Measurements from ENCODE around the gene TET3. TPM values are rescaled to one million over a fixed set of nuclear protein-coding genes. Genes with fewer than 3 reads are reported as not detected.
A peak's percentile ranks its signal among the peaks of the same experiment; 100 is the strongest.

The TET3 gene
- total RNA-seq, 1 donor from 2014 or later = 34.6 TPM

DNA sequence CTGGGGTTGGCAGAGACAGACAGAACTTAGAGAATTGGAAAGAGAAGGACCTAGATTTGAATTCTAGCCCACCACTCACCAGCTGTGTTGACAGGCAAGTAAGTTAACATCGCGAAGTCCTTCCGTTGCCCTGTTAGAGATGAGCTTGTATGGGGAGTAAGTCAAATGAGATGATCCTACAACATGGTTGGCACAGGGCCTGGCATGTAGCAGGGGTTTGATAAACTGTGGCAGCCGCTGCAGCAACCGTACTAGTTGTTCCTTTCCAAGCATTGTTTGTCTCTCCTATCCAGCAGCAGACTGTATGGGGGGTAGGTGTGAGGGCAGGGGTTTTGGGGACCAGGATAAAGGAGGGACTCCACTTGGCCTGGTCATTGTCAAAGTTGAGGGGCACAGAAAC lies 16.0 kb downstream of the TET3 start:
- H3K9me3 Mint-ChIP-seq = no peaks in the 10 kb centered on the region
- no peaks in the 10 kb centered on the region for H3K27me3 Mint-ChIP-seq
- TF ChIP-seq, protein P1, sequence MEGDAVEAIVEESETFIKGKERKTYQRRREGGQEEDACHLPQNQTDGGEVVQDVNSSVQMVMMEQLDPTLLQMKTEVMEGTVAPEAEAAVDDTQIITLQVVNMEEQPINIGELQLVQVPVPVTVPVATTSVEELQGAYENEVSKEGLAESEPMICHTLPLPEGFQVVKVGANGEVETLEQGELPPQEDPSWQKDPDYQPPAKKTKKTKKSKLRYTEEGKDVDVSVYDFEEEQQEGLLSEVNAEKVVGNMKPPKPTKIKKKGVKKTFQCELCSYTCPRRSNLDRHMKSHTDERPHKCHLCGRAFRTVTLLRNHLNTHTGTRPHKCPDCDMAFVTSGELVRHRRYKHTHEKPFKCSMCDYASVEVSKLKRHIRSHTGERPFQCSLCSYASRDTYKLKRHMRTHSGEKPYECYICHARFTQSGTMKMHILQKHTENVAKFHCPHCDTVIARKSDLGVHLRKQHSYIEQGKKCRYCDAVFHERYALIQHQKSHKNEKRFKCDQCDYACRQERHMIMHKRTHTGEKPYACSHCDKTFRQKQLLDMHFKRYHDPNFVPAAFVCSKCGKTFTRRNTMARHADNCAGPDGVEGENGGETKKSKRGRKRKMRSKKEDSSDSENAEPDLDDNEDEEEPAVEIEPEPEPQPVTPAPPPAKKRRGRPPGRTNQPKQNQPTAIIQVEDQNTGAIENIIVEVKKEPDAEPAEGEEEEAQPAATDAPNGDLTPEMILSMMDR (conservative IDR thresholded peaks at IDR 0.05) = no peak
- peak overlapping the region; percentile 81 for H3K4me3 Mint-ChIP-seq
- H3K4me1 Mint-ChIP-seq (ENCODE audit: unreplicated experiment) = peaks cover 69% of the 10 kb centered on the region
- H3K27ac Mint-ChIP-seq = peak overlapping the region; percentile 84
- no peak for DNase-seq (ENCODE audit: extremely low spot score, unreplicated experiment)
- H3K36me3 Mint-ChIP-seq = peaks cover 8% of the 10 kb centered on the region

DNA sequence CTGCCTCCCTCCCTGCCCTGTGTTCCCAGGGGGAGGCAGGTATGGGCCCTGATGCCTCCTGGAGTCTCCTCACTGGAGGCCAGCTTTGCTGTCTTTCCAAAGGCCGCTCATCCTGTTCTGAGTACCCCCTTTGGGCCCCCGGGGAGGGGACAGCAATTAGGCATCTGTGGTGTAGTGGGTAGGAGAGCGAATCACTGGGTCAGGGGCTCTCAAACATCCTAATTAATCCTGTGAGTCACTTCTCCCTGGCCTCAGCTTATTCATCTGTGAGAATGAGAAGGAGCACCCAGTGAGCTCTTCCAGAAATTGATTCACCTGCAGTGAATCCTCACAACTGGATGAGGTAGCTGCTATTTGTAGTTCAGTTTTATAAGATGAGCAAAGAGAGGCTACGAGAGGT lies 16.4 kb downstream of the TET3 start:
- Mint-ChIP-seq H3K27me3 (no peaks in the 10 kb centered on the region), H3K4me3 (peak overlapping the region; percentile 81), H3K9me3 (no peaks in the 10 kb centered on the region), H3K4me1 (ENCODE audit: unreplicated experiment) (peaks cover 72% of the 10 kb centered on the region), H3K36me3 (peaks cover 8% of the 10 kb centered on the region), H3K27ac (peak overlapping the region; percentile 83)
- TF ChIP-seq, protein P1 (conservative IDR thresholded peaks at IDR 0.05) = no peak
- no peak for DNase-seq (ENCODE audit: extremely low spot score, unreplicated experiment)

DNA sequence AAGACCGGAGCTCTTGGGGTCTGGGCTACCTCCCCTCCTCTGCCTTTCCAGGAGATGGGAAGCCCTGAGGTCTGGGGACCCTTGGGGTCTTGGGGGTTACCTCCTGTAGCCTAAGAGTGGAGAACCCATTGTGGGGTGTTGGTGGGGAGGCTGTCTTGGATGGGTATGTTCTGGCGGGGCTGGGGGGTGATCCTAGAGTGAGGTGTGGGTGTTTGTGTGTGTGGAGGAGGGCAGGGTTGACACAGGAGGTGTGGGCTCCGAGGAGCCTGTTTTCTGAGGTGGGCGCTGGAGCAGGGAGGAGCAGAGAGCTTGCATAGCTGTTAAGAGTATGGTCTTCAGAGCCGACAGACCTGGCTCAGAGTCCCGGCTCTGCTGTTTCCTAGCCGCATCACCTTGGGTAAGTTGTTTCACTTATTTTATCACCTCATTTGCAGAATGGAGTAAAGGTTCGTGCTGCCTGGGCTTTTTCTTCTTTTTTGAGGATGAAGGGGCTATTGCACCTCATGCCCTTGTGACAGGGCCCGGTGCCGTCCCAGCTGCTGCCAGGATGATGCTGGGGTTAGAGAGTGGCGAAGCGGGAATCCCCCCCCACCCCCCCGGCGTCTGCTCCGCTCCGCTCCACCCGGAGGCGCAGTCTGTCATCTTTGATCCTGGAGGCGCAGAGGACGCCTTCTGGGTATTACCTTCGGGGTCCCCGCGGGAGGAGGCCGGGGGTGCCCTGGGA lies 17.2 kb downstream of the TET3 start:
- Mint-ChIP-seq H3K27me3 (no peaks in the 10 kb centered on the region), H3K4me3 (peak overlapping the region; percentile 81), H3K9me3 (no peaks in the 10 kb centered on the region), H3K4me1 (ENCODE audit: unreplicated experiment) (peaks cover 79% of the 10 kb centered on the region), H3K36me3 (peaks cover 11% of the 10 kb centered on the region), H3K27ac (peak overlapping the region; percentile 83)
- TF ChIP-seq, protein P1 (conservative IDR thresholded peaks at IDR 0.05) = no peak
- no peak for DNase-seq (ENCODE audit: extremely low spot score, unreplicated experiment)

DNA sequence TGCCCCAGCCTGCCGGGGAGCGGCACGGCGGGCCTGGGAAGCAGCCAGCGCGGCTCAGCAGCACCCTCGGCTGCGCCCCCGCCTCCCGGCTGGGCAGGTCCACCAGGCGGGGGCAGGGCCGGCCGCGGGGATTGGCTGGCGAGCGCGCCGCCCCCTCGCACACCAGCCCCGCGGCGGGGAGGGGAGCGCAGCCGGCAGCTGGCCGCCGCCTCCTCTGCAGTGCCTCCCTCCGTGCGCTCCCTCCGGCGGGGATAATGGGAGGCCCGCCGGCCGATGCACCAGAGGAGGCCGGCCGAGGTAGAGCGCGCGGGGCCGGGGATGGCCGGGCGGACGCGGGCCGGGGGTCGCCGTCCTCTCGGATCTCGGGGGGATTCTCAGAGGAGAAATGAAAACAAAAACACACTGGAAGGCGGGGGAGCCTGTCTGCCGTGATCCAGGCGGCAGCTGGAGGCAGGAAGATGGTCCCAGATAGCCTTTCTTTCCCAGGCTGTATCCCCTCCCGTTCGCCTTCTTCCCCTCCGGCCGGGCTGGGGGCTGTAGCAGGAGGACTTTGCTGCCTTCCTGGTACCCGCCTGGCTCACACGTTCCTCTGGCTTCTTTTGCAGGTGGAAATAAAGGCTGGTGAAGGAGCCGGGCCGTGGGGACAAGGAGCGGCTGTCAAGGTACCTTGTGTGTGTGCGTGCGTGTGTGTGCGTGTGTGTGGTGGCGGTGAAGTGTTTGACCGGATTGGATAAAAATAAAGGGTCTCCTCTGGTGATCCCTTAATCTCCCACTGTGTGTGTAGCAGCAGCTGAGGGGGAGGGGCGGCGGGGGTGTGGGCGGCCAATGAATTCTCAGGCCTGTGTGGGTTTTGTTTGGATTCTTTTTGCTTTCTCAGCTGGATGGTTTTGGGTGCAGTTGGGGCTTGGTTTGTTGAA lies 18.1 kb downstream of the TET3 start:
- TF ChIP-seq, protein P1 (conservative IDR thresholded peaks at IDR 0.05) = no peak
- Mint-ChIP-seq H3K4me3 (peak overlapping the region; percentile 93), H3K27ac (peak overlapping the region; percentile 90), H3K36me3 (peaks cover 10% of the 10 kb centered on the region), H3K9me3 (no peaks in the 10 kb centered on the region), H3K27me3 (no peaks in the 10 kb centered on the region), H3K4me1 (ENCODE audit: unreplicated experiment) (peaks cover 78% of the 10 kb centered on the region)
- DNase-seq (ENCODE audit: extremely low spot score, unreplicated experiment) = peak; percentile 84

DNA sequence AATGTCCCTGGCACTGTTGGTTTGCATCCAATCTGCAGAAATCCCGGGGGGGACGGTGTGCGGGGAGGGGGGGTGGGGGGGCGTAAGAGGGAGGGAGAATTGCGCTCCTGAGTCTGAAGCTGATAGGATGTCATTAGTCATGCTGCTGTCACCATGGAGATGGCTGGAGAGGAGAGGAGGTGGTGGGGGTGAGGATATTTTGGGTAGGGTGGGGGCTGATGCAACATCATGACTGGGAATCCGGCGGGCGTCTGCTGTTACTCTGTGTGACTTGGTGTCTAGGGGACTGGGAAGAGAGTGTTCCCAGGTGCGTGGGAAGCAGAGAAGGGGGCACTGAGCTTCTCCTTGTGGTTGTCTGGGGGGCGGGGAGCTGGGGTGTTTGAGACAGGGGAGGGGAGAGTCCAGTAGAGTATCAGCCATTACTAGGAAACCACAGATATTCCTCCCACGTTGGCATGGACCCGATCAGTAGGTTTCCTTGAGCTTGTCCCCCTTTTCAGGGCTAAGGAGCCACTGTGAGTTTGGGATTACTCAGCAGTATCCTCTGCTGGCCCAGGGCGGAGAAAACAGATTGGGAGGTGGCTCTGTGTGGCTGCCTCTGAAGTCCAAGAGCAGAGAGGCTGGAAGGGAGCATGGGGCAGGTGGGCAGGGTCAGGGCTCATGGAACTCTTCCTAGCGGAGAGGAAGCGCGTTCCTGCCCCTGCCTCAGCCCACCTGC lies 18.9 kb downstream of the TET3 start:
- DNase-seq (ENCODE audit: extremely low spot score, unreplicated experiment) = no peak
- Mint-ChIP-seq H3K4me3 (peak overlapping the region; percentile 93), H3K36me3 (peaks cover 8% of the 10 kb centered on the region), H3K4me1 (ENCODE audit: unreplicated experiment) (peaks cover 78% of the 10 kb centered on the region), H3K9me3 (no peaks in the 10 kb centered on the region), H3K27me3 (no peaks in the 10 kb centered on the region), H3K27ac (peak overlapping the region; percentile 76)
- TF ChIP-seq, protein P1 (conservative IDR thresholded peaks at IDR 0.05) = no peak

All from type B pancreatic cell (in vitro differentiated cells).